ENCODE data around the gene DGKQ.
"Not testable (repeated sequence)": the region's sequence is repeated elsewhere in the genome, so short reads cannot be mapped to it uniquely, and the experiment has no call there.

DGKQ gene

GRCh38 chr4:947491-947971, 25.8 kb downstream of the DGKQ start:
- DNase-seq: no peak

- DNase-seq: no peak
These were observed 26.6 kb downstream of the DGKQ start for GRCh38 chr4:946517-947471.

- no peak for DNase-seq
These were observed 27.3 kb downstream of the DGKQ start for GRCh38 chr4:946103-946450.

DNA sequence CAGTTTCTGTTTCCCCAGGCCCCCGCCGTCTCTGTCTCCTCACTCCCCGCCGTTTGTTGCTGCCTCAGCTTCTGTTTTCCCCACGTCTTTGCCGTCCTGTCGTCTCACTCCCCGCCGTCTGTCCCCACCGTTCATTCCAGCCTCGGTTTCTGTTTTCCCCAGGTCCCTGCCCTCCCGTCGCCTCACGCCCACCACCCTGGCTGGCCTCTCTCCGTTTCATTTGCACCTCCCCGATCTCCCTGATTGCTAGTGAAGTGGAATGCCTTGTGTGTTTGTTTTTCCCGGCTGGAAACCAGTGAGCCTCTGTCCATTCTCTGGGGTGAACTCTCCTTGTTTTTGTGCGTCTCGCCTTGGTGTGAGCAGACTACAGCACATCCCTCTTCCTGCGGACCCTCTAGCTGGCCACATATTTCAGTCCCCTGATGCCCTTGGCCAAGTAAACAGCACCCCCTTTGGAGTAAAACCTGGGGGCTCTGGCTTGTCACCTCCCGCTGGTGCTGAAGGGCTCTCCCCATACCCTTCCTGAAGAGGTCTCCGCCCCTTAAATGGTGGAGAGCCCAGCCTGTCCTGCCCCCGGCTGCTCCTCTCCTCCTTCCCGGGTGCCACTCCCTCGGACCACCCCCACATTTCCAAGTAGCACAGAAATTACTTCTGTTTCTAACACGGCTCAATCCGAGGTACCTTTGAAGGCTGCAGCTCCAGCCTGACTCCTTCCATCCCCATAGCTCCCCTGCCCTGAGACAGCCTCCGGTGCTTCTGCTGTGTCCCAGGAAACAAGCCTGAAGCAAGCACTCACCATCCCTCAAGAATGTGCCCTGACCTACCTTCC, 27.9 kb downstream of the DGKQ start:
- DNase-seq: no peak

DNA sequence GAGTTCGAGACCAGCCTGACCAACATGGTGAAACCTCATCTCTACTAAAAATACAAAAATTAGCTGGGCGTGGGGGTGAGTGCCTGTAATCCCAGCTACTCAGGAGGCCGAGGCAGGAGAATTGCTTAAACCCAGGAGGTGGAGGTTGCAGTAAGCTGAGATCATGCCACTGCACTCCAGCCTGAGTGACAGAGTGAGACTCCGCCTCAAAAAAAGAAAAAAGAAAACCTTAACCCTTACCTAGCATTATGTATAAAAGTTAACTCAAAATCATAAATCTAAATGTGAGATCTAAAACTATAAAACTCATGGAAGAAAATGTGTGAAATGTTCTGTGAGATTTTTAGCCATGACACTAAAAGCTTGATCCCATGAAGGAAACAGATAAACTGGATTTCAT, 33.9 kb downstream of the DGKQ start:
- not testable (repeated sequence) for DNase-seq

GRCh38 chr4:932713-933070, 40.7 kb downstream of the DGKQ start:
- DNase-seq: peak in 1 of 2 experiments; percentile 37

GRCh38 chr4:931960-932712, 41.2 kb downstream of the DGKQ start, which contains the start of the genes GAK and TMEM175:
GAK (minus strand) TSS chr4:932316; CDS start chr4:932187, 129 bp downstream.
TMEM175 (plus strand) TSS chr4:932460; CDS start chr4:947740, 15,280 bp downstream.
- peak; percentile 86 to 88 for DNase-seq

DNA sequence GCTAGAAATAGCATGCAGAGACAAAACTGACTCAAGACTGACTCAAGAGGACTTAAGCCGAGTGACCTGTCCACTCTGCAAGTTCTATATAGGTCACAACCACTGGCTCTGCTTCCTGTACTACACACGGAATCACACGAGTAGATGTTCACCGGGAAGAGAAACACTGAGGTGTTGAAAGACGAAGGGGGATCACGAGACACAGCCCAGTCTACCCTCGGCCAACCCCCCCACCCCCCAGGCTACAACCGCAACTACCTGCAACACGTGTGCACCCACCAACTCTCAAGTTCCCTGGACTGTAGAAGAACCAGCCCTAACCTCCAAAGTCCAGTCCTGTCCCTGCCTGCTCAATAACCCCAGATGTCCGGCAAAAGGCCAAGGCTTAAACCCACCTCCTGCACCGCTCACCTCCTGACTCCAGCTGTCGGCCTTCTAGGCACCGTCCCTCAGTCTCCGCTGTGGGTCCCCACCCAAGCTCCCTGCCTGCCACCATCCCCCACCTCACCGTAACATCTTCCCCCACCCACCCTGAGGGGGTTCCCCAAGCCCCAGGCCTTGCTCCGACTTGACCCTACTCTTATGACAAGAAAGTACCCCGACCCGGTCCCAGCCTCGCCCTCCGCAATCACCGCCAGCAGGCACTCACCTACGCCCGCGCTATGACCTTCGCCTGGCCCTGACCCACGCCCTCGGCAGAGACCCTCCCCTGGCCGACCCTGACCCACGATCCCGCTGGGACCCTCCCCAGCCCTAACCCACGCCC, 42.0 kb downstream of the DGKQ start:
- DNase-seq: no peak

GRCh38 chr4:930827-931193, 42.6 kb downstream of the DGKQ start:
- no peak for DNase-seq

GRCh38 chr4:930028-930551, 43.3 kb downstream of the DGKQ start:
- peak; percentile 74 to 75 for DNase-seq

GRCh38 chr4:929096-929765, 44.1 kb downstream of the DGKQ start:
- DNase-seq: no peak

- DNase-seq: not testable (repeated sequence)
These were observed 45.8 kb downstream of the DGKQ start for GRCh38 chr4:927566-927965.

- no peak for DNase-seq
These were observed 46.8 kb downstream of the DGKQ start for GRCh38 chr4:926538-926937.

DNA sequence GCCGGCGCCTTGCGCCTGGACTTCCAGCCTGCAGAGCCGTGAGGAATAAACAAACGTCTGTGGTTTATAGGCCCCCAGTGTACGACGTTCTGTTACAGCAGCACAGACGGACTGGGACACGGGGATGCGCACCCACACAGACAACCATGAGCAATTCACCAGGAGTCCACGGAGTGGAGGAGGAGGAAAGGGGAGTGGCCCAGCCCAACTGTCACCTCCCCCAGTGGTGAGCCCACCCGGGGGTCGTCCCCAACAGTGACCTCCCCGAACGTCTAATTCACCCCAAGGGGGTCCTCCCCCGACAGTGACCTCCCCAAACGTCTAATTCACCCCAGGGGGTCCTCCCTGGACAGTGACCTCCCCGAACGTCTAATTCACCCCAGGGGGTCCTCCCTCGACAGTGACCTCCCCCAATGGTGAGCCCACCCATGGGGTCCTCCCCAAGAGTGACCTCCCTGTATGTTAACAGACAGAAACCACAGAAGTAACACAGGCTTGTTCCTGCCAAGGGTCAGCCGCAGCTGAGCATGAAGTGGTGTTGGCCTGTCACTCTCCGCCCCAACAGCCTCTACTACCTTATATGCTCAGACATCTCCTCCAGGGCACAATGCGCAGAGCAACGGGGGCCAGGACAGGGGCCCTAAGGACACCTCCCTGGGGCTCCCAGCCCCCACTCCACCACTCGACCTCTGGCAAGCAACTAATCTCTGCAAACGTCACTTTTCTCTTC, 47.4 kb downstream of the DGKQ start:
- DNase-seq: no peak

DNA sequence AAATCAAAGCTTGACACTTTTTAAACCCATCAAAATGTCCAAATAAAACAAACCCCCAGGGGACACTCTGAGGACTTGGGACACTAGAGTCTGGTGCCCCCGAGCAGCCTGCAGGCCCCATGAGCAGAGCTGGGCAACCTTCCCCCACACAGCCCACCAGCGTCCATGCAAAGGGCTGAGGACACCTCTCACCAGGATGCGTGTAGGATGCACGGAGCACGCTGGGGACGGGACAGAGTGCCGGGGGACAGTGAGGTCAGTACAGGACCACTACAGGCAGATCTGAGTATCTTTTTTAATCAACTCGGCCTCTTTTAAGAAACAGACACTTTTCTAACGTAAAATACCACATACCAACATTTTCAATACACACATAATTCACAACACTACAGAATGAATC, 48.2 kb downstream of the DGKQ start:
- no peak for DNase-seq

GRCh38 chr4:924107-925096, 49.0 kb downstream of the DGKQ start:
- no peak for DNase-seq

DNA sequence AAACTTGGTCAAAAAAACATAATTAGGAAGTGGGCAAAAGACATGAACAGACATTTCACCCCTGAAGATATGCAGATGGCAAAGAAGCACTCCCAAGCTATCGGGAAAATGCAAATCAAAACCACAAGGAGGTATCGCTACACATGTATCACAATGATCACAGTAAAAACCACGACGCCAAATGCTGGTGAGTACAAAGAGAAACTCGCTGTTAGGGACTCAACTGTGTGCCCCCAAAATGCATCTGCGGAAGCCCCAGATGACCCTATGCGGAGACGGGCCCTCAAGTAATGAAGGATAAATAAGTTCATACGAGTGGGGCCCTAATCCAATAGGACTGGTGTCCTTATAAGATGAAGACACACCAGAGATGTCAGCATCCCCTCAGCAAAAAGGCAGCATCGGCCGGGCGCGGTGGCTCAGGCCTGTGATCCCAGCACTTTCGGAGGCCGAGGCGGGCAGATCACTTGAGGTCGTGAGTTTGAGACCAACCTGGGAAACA, 51.5 kb downstream of the DGKQ start:
- DNase-seq: no peak

DNA sequence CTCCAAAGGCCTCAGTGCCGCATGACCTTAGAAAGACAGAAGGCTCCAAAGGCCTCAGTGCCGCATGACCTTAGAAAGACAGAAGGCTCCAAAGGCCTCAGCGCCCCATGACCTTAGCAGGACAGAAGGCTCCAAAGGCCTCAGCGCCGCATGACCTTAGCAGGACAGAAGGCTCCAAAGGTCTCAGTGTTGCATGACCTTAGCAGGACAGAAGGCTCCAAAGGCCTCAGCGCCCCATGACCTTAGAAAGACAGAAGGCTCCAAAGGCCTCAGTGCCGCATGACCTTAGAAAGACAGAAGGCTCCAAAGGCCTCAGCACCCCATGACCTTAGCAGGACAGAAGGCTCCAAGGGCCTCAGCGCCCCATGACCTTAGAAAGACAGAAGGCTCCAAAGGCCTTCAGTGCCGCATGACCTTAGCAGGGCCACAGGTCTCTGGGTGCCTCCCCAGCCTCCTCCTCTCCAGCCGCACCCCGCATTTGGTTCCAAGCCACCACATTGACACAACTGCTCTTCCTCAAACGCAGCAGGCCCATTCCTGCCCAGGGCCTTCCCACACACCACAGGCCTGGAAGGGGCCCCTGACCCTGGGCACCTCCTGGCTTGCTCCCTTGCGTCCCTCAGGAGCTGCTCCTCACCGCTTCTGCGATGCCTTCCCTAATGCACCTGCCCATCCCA, 54.2 kb downstream of the DGKQ start:
- not testable (repeated sequence) for DNase-seq
